Measurements from ENCODE around the gene GCHFR. TPM values are rescaled to one million over a fixed set of nuclear protein-coding genes. Genes with fewer than 3 reads are reported as not detected.

The GCHFR gene
- polyA plus RNA-seq, 1 of the 3 experiments (the other 2 are of a cell fraction) = 0.67 TPM

DNA sequence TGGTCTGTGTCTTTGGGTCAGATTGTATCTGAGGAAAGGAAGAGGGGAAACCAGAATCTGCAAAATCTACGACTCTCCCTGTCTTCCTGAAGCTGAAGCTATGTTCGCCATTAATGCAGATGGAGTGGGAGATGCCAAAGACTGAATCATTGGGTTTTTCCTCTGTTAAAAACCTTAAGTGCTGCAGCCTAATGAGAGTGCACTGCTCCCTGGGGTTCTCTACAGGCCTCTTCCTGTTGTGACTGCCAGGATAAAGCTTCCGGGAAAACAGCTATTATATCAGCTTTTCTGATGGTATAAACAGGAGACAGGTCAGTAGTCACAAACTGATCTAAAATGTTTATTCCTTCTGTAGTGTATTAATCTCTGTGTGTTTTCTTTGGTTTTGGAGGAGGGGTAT is 32.8 kb upstream of the GCHFR start:
- no peak overlapping the region for H3K4me3 ChIP-seq (ENCODE audit: low read depth in 2 of 2, low read length in 1 of 2)

DNA sequence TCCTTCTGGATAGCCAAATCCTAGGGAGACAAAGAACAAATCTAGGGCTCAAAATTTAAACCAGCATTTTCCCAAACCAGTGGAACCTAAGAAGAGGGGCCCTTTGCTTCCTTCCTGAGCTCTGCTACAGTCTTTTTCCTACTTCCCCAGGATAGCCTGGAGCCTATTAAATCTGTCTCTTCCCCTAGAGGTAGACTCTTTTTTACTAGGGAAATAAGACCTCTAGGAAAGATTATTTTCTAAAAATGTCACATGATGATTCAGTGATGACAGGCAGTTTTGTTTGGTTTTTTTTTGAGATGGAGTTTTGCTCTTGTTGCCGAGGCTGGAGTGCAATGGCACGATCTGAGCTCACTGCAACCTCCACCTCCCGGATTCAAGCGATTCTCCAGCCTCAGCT is 27.3 kb upstream of the GCHFR start:
- Histone ChIP-seq H3K79me2 (ENCODE audit: insufficient read depth) (no peaks in the 10 kb centered on the region), H3K9me2 (no peaks in the 10 kb centered on the region), H3K27ac (ENCODE audit: low read depth in 2 of 2, low read length in 1 of 2) (no peak overlapping the region), H3K4me3 (ENCODE audit: low read depth in 2 of 2, low read length in 1 of 2) (no peak overlapping the region), H3K4me1 (ENCODE audit: control insufficient read depth in 1 of 2, insufficient read depth in 2 of 2, low read depth in 1 of 2, low read length in 1 of 2) (no peaks in the 10 kb centered on the region), H3K9me3 (no peaks in the 10 kb centered on the region), H3K4me2 (no peak overlapping the region), H2AFZ (ENCODE audit: low read depth) (no peak overlapping the region), H4K20me1 (ENCODE audit: insufficient read depth) (no peaks in the 10 kb centered on the region), H3F3A (replicated peaks; ENCODE audit: insufficient read depth) (peaks cover 8% of the 10 kb centered on the region), H3K9ac (no peak overlapping the region), H3K36me3 (replicated peaks in 1 of 2; ENCODE audit: control insufficient read depth in 1 of 2, insufficient read depth in 2 of 2, low read length in 1 of 2) (peaks cover 43 to 46% of the 10 kb centered on the region in 2 experiments), H3K27me3 (ENCODE audit: insufficient read depth) (no peaks in the 10 kb centered on the region)
- ChIA-PET POLR2A (interaction anchor here (0.5 kb wide), 1 partner anchor 43 kb away, joined by 5 read pairs; no protein-coding TSS in a partner anchor), CTCF (interaction anchor here (1.0 to 20.8 kb wide), 4 partner anchors 10 to 58 kb away, joined by 3 to 555 read pairs (median 16); partner anchors contain the start of genes C15orf62 and GCHFR)
- 93% methylated on average over 4 of the region's 4 CpGs for WGBS (ENCODE audit: low lambda C conversion rate)
- no peak for DNase-seq
- TF ChIP-seq TEAD4 (IDR thresholded peaks at IDR 0.05; ENCODE audit: borderline replicate concordance, insufficient read depth) (no peak), FOXM1 (IDR thresholded peaks at IDR 0.05; ENCODE audit: low read depth) (no peak), RXRA (IDR thresholded peaks at IDR 0.05; ENCODE audit: borderline replicate concordance, low read depth) (no peak), ELF1 (IDR thresholded peaks at IDR 0.05) (no peak), POLR2AphosphoS5 (IDR thresholded peaks at IDR 0.05; ENCODE audit: low read depth, low read length) (no peak), NRF1 (IDR thresholded peaks at IDR 0.05; ENCODE audit: low read depth, low read length) (no peak)
- TF ChIP-seq, protein P1, sequence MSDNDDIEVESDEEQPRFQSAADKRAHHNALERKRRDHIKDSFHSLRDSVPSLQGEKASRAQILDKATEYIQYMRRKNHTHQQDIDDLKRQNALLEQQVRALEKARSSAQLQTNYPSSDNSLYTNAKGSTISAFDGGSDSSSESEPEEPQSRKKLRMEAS (IDR thresholded peaks at IDR 0.05; ENCODE audit: low read depth) = no peak

More for the DNA sequence above, 32.8 kb upstream of the GCHFR start:
- no peaks in the 10 kb centered on the region for H3K79me2 ChIP-seq (ENCODE audit: insufficient read depth)
- no peak overlapping the region for H2AFZ ChIP-seq (ENCODE audit: low read depth)
- H3K4me1 ChIP-seq (ENCODE audit: control insufficient read depth in 1 of 2, insufficient read depth in 2 of 2, low read depth in 1 of 2, low read length in 1 of 2) = no peaks in the 10 kb centered on the region; a peak in 1 of 4 replicates
- no peak overlapping the region for H3K9ac ChIP-seq
- H4K20me1 ChIP-seq (ENCODE audit: insufficient read depth) = no peaks in the 10 kb centered on the region
- POLR2A ChIA-PET = no interaction called here
- no peaks in the 10 kb centered on the region for H3K27me3 ChIP-seq (ENCODE audit: insufficient read depth)
- TF ChIP-seq RFX5 (IDR thresholded peaks at IDR 0.05; ENCODE audit: low read length) (no peak), NRF1 (IDR thresholded peaks at IDR 0.05; ENCODE audit: low read depth, low read length) (no peak), SIN3A (IDR thresholded peaks at IDR 0.05; ENCODE audit: borderline replicate concordance, low read depth, low read length) (no peak), FOSL2 (IDR thresholded peaks at IDR 0.05; ENCODE audit: borderline replicate concordance, low read depth) (no peak), GATA2 (CRISPR knock-in tag; IDR thresholded peaks at IDR 0.05) (no peak), MEF2A (IDR thresholded peaks at IDR 0.05; ENCODE audit: borderline replicate concordance, low read depth) (no peak)
- TF ChIP-seq, protein P2, sequence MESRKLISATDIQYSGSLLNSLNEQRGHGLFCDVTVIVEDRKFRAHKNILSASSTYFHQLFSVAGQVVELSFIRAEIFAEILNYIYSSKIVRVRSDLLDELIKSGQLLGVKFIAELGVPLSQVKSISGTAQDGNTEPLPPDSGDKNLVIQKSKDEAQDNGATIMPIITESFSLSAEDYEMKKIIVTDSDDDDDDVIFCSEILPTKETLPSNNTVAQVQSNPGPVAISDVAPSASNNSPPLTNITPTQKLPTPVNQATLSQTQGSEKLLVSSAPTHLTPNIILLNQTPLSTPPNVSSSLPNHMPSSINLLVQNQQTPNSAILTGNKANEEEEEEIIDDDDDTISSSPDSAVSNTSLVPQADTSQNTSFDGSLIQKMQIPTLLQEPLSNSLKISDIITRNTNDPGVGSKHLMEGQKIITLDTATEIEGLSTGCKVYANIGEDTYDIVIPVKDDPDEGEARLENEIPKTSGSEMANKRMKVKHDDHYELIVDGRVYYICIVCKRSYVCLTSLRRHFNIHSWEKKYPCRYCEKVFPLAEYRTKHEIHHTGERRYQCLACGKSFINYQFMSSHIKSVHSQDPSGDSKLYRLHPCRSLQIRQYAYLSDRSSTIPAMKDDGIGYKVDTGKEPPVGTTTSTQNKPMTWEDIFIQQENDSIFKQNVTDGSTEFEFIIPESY (IDR thresholded peaks at IDR 0.05; ENCODE audit: borderline replicate concordance, low read depth) = no peak
- TF ChIP-seq, protein P3, sequence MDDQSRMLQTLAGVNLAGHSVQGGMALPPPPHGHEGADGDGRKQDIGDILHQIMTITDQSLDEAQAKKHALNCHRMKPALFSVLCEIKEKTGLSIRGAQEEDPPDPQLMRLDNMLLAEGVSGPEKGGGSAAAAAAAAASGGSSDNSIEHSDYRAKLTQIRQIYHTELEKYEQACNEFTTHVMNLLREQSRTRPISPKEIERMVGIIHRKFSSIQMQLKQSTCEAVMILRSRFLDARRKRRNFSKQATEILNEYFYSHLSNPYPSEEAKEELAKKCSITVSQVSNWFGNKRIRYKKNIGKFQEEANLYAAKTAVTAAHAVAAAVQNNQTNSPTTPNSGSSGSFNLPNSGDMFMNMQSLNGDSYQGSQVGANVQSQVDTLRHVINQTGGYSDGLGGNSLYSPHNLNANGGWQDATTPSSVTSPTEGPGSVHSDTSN (IDR thresholded peaks at IDR 0.05) = no peak
- no peak for DNase-seq
- H3F3A ChIP-seq (replicated peaks; ENCODE audit: insufficient read depth) = peaks cover 13% of the 10 kb centered on the region
- H3K27ac ChIP-seq (ENCODE audit: low read depth in 2 of 2, low read length in 1 of 2) = no peak overlapping the region
- WGBS (ENCODE audit: low lambda C conversion rate) = 86% methylated on average over 3 of the region's 3 CpGs
- H3K9me2 ChIP-seq = no peaks in the 10 kb centered on the region
- peaks cover 19 to 30% of the 10 kb centered on the region in 2 experiments for H3K36me3 ChIP-seq (replicated peaks in 1 of 2; ENCODE audit: control insufficient read depth in 1 of 2, insufficient read depth in 2 of 2, low read length in 1 of 2)
- CTCF ChIA-PET = interaction anchor here (0.6 to 3.0 kb wide), 6 partner anchors 12 to 397 kb away, joined by 3 to 15 read pairs (median 4); partner anchors contain the start of gene GCHFR
- H3K4me2 ChIP-seq = no peak overlapping the region
- no peaks in the 10 kb centered on the region for H3K9me3 ChIP-seq

Measured in SK-N-SH (cell line).